CD4-positive, alpha-beta T cell treated with Interferon alpha-2 for 1 hour (primary cell): ENCODE measurements around the gene TMPRSS11E.
A peak's percentile ranks its signal among the peaks of the same experiment; 100 is the strongest.
"Not testable (repeated sequence)": the region's sequence is repeated elsewhere in the genome, so short reads cannot be mapped to it uniquely, and the experiment has no call there.

Experiments used
- DNase-seq, 2 donors: peaks; one replicate each; pipeline ENCODE4 v3.0.0-alpha.2; 2020 to 2022

Gene TMPRSS11E

GRCh38 chr4:68463796-68464195 lies 16.5 kb downstream of the TMPRSS11E start:
- DNase-seq = no peak

- no peak for DNase-seq
These were observed 17.8 kb downstream of the TMPRSS11E start for GRCh38 chr4:68465058-68465457.

GRCh38 chr4:68466185-68466584 lies 18.9 kb downstream of the TMPRSS11E start:
- DNase-seq = no peak

- DNase-seq = no peak
These were observed 19.5 kb downstream of the TMPRSS11E start for GRCh38 chr4:68466751-68467150.

- DNase-seq = no peak
These were observed 22.2 kb downstream of the TMPRSS11E start for GRCh38 chr4:68469482-68469881.

- no peak for DNase-seq
These were observed 28.9 kb downstream of the TMPRSS11E start for GRCh38 chr4:68476191-68476590.

GRCh38 chr4:68489338-68489737 lies 42.1 kb downstream of the TMPRSS11E start:
- no peak for DNase-seq

- no peak for DNase-seq
These were observed 43.7 kb downstream of the TMPRSS11E start for GRCh38 chr4:68490826-68491457.

GRCh38 chr4:68494688-68495087 lies 47.4 kb downstream of the TMPRSS11E start:
- DNase-seq = no peak

GRCh38 chr4:68498413-68499007 lies 51.2 kb downstream of the TMPRSS11E start:
- DNase-seq = peak; percentile 35 to 71

- DNase-seq = no peak
These were observed 51.8 kb downstream of the TMPRSS11E start for GRCh38 chr4:68499021-68499420.

- DNase-seq = not testable (repeated sequence)
These were observed 56.2 kb downstream of the TMPRSS11E start for GRCh38 chr4:68503462-68503861.

GRCh38 chr4:68504836-68505235 lies 57.6 kb downstream of the TMPRSS11E start:
- DNase-seq = peak in 1 of 2 donors; percentile 36

GRCh38 chr4:68505452-68505851 lies 58.2 kb downstream of the TMPRSS11E start:
- not testable (repeated sequence) for DNase-seq

- DNase-seq = no peak
These were observed 71.6 kb downstream of the TMPRSS11E start for GRCh38 chr4:68518889-68519288.

GRCh38 chr4:68520985-68521384 lies 73.7 kb downstream of the TMPRSS11E start:
- DNase-seq = no peak

GRCh38 chr4:68522232-68522631 lies 75.0 kb downstream of the TMPRSS11E start:
- not testable (repeated sequence) for DNase-seq

GRCh38 chr4:68535974-68536373 lies 88.7 kb downstream of the TMPRSS11E start:
- DNase-seq = no peak

- DNase-seq = no peak
These were observed 89.1 kb downstream of the TMPRSS11E start for GRCh38 chr4:68536375-68536774.

- DNase-seq = not testable (repeated sequence)
These were observed 95.5 kb downstream of the TMPRSS11E start for GRCh38 chr4:68542742-68543141.
